Activated B cell treated with CpG ODN at 0.5 μM for 24 hours (primary cell): Measurements from ENCODE around the gene IKZF2. TPM values are rescaled to one million over a fixed set of nuclear protein-coding genes. Genes with fewer than 3 reads are reported as not detected.

Experiments
- ATAC-seq: fragments of 200-7000 bp; cut with Tn5 transposase; one replicate; pipeline ENCODE4 v1.10.0; 2021; ENCODE audit warnings: low read depth, mild to moderate bottlenecking, moderate library complexity
- CTCF ChIA-PET: fragments of 350-600 bp; sonication (Branson Sonifier 250); formaldehyde crosslinking; loops from one replicate; lab custom pipeline; 2021; ENCODE audit warnings: antibody characterized with exemption; lab: Charles Lee
- POLR2A ChIA-PET: fragments of 350-600 bp; sonication (Branson Sonifier 250); formaldehyde crosslinking; loops from one replicate; lab custom pipeline; 2021; ENCODE audit warnings: antibody characterized with exemption; lab: Charles Lee
- DNase-seq: peaks from one replicate; pipeline ENCODE4 v3.0.0; 2022
- H3K27ac Mint-ChIP-seq: one replicate; pipeline ENCODE4 v1.8.0; 2020; ENCODE audit warnings: mixed read lengths
- H3K27me3 Mint-ChIP-seq: one replicate; pipeline ENCODE4 v1.8.0; 2021; ENCODE audit warnings: mixed read lengths
- H3K36me3 Mint-ChIP-seq: one replicate; pipeline ENCODE4 v1.8.0; 2021; ENCODE audit warnings: low read depth, mixed read lengths
- H3K4me1 Mint-ChIP-seq: one replicate; pipeline ENCODE4 v1.8.0; 2021; ENCODE audit warnings: mixed read lengths
- H3K4me3 Mint-ChIP-seq: one replicate; pipeline ENCODE4 v1.8.0; 2020; ENCODE audit warnings: mild to moderate bottlenecking, mixed read lengths
- H3K9me3 Mint-ChIP-seq: one replicate; pipeline ENCODE4 v1.8.0; 2020; ENCODE audit warnings: mixed read lengths
- intact Hi-C: fragments of 100-400 bp; cut with micrococcal nuclease; formaldehyde crosslinking; loops from one replicate; pipeline ENCODE4 v1.15.1; 2024
- total RNA-seq: library from RNA; stranded (reverse); gene quantifications from 2 replicates; pipeline ENCODE4 v1.2.3, GENCODE V29; 2022
- TF ChIP-seq, protein P1 (sequence below): fragments of 200-600 bp; IDR thresholded peaks from one replicate; pipeline ENCODE4 v1.8.0; 2022; ENCODE audit warnings: antibody characterized with exemption, mild to moderate bottlenecking

IKZF2 gene
- total RNA-seq, 1 donor from 2014 or later: 60.2 TPM

DNA sequence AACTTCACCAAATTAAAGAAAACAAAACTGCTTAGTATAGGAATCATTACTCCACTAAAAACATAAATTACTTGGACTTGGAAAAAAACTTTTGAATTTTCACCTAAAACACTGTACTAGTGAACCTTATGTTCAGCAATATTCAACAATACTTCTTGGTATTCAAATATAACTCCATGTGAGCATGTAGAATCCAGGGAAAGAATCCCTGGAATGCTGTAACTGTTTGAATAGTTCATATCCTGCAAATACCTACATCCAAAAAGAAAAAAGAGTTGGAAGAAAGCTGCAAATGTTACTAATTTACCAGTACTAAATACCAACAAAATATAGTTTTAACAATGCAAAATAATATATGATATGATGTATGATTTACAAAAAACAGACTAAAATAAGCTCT lies 65.4 kb downstream of the IKZF2 start:
- POLR2A ChIA-PET: no interaction called here
- Mint-ChIP-seq H3K36me3 (no peaks in the 10 kb centered on the region), H3K4me1 (peaks cover 11% of the 10 kb centered on the region), H3K9me3 (no peaks in the 10 kb centered on the region), H3K27me3 (no peaks in the 10 kb centered on the region), H3K4me3 (no peak overlapping the region), H3K27ac (no peak overlapping the region)
- CTCF ChIA-PET: no interaction called here
- ATAC-seq: no peak
- DNase-seq: no peak
- intact Hi-C loops: no loop called here
- TF ChIP-seq, protein P1, sequence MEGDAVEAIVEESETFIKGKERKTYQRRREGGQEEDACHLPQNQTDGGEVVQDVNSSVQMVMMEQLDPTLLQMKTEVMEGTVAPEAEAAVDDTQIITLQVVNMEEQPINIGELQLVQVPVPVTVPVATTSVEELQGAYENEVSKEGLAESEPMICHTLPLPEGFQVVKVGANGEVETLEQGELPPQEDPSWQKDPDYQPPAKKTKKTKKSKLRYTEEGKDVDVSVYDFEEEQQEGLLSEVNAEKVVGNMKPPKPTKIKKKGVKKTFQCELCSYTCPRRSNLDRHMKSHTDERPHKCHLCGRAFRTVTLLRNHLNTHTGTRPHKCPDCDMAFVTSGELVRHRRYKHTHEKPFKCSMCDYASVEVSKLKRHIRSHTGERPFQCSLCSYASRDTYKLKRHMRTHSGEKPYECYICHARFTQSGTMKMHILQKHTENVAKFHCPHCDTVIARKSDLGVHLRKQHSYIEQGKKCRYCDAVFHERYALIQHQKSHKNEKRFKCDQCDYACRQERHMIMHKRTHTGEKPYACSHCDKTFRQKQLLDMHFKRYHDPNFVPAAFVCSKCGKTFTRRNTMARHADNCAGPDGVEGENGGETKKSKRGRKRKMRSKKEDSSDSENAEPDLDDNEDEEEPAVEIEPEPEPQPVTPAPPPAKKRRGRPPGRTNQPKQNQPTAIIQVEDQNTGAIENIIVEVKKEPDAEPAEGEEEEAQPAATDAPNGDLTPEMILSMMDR: no peak

DNA sequence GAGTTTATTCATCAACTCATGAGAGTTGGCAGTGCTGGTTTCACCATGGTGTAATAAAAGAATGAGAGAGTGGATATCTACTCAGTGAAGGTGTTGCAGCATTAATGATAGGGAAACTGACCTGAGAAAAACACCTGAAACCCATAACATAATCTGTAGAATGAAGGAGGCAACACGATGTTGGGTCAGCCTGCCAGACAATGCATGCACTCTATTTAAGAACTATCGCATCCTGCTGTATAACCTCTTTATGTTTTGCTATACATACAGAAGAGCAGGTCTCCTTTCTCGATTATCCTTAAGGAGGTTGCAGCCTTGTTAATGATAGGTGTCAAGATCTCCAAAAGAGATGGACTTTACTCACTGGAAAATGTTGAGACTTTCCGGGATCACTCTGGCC lies 65.9 kb downstream of the IKZF2 start:
- no peak overlapping the region for H3K27ac Mint-ChIP-seq
- ChIA-PET CTCF (no interaction called here), POLR2A (no interaction called here)
- H3K36me3 Mint-ChIP-seq: no peaks in the 10 kb centered on the region
- no peaks in the 10 kb centered on the region for H3K27me3 Mint-ChIP-seq
- no peaks in the 10 kb centered on the region for H3K9me3 Mint-ChIP-seq
- ATAC-seq (no peak), DNase-seq (no peak)
- TF ChIP-seq, protein P1: no peak
- intact Hi-C loops: no loop called here
- H3K4me3 Mint-ChIP-seq: no peak overlapping the region
- H3K4me1 Mint-ChIP-seq: peaks cover 11% of the 10 kb centered on the region

DNA sequence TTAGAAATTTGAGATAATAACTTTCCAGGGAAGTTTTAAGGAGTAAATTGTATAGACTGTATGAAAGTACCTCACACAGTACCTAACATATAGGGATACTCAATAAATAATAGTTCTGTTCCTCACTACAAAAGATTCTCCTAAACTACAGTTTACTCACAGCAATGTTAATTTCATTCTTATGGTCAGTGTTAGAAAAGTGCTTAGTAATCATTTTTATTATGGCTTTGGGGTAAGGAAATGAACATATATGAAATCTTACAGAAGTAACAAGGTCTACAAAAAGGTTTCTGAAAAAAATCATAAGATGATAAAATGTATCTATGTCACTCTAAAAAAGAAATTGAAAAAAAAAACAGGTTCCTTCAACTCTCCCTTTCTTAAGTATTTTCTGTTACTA lies 67.2 kb downstream of the IKZF2 start:
- TF ChIP-seq, protein P1: no peak
- H3K27me3 Mint-ChIP-seq: no peaks in the 10 kb centered on the region
- H3K27ac Mint-ChIP-seq: no peak overlapping the region
- H3K9me3 Mint-ChIP-seq: no peaks in the 10 kb centered on the region
- DNase-seq (no peak), ATAC-seq (no peak)
- H3K4me3 Mint-ChIP-seq: no peak overlapping the region
- no peaks in the 10 kb centered on the region for H3K36me3 Mint-ChIP-seq
- POLR2A ChIA-PET: no interaction called here
- intact Hi-C loops: no loop called here
- CTCF ChIA-PET: no interaction called here
- H3K4me1 Mint-ChIP-seq: peaks cover 15% of the 10 kb centered on the region

DNA sequence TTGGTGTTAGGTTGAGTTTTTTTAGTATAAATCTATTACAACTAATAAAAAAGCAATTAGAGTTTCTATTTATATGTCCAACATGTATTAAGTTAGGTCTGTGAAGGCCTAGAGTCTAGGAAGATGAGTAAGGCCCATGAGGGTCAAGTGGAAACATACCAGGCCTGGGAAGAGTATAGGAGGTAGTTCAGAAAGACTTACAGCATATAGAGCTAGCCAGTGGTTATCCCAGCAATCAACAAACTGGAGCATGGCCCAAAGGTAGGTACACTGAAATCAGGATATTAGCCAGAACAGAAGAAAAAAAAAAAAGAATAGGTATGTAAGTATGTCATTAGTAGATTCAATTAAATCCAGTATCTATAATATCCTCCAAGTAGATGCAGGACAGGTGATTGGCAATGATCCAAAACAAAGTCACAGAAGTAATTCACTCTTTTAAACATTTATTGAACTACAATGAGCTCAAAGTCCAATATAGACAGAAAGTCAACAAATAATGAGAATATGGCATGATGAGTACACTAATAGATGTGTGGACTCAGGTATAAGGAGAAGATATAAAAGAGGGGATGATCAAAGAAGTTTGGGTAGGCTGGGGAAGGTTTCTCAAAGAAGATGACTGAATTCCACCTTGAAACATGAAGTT lies 70.3 kb downstream of the IKZF2 start:
- H3K9me3 Mint-ChIP-seq: no peaks in the 10 kb centered on the region
- H3K27me3 Mint-ChIP-seq: no peaks in the 10 kb centered on the region
- ChIA-PET CTCF (no interaction called here), POLR2A (no interaction called here)
- no peak overlapping the region for H3K4me3 Mint-ChIP-seq
- H3K4me1 Mint-ChIP-seq: peaks cover 21% of the 10 kb centered on the region
- intact Hi-C loops: loop anchor here (2.0 kb wide), 1 partner anchor 14 kb away; no protein-coding TSS in a partner anchor
- H3K36me3 Mint-ChIP-seq: peaks cover 3% of the 10 kb centered on the region
- no peak for ATAC-seq
- no peak overlapping the region for H3K27ac Mint-ChIP-seq
- TF ChIP-seq, protein P1: no peak
- DNase-seq: no peak

DNA sequence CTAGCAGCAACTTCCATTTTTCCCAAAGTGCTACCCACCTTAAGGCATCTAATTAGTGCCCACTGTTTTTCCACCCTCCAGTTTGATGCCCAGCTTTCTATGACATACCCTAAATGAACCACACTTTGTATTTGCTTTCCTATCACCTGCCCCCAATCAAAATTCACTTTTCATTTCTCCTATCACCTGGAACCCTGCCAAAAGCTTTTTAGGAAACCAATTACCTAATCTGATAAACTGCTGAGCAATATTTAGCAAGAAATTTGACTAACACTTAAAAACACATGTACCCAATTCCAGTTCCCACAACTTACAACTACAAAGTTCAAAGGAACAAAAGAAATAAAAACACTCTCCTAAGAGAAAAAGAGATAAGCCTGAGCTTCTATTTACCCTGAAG lies 71.7 kb downstream of the IKZF2 start:
- Mint-ChIP-seq H3K27me3 (no peaks in the 10 kb centered on the region), H3K9me3 (no peaks in the 10 kb centered on the region), H3K36me3 (peaks cover 3% of the 10 kb centered on the region), H3K4me3 (no peak overlapping the region), H3K4me1 (peaks cover 21% of the 10 kb centered on the region), H3K27ac (no peak overlapping the region)
- no peak for DNase-seq
- ATAC-seq: no peak
- CTCF ChIA-PET: no interaction called here
- POLR2A ChIA-PET: no interaction called here
- TF ChIP-seq, protein P1: no peak
- intact Hi-C loops: loop anchor here (2.0 kb wide), 1 partner anchor 15 kb away; no protein-coding TSS in a partner anchor
